ENCODE measurements around the gene KSR2. TPM values are rescaled to one million over a fixed set of nuclear protein-coding genes. Genes with fewer than 3 reads are reported as not detected.
"Not testable (repeated sequence)": the region's sequence is repeated elsewhere in the genome, so short reads cannot be mapped to it uniquely, and the experiment has no call there.

The KSR2 gene
- total RNA-seq, 2 donors from 2014 or later = 1.2 to 1.3 TPM

- no peak for TF ChIP-seq CTCF (IDR thresholded peaks at IDR 0.05)
- DNase-seq = no peak
- Histone ChIP-seq H3K4me3 (no peak overlapping the region), H3K9me3 (no peaks in the 10 kb centered on the region), H3K27me3 (no peaks in the 10 kb centered on the region), H3K9ac (ENCODE audit: low read depth in 2 of 2, low read length in 2 of 2) (no peak overlapping the region), H3K36me3 (no peaks in the 10 kb centered on the region), H3K4me1 (no peaks in the 10 kb centered on the region), H3K27ac (no peak overlapping the region)
- intact Hi-C loops (cut with DNase I) = no loop called here
These were observed 160.8 kb downstream of the KSR2 start for GRCh38 chr12:117807946-117808345.

GRCh38 chr12:117807355-117807754, 161.4 kb downstream of the KSR2 start:
- no peak for TF ChIP-seq CTCF (IDR thresholded peaks at IDR 0.05)
- no peaks in the 10 kb centered on the region for H3K4me1 ChIP-seq
- DNase-seq = no peak
- H3K9me3 ChIP-seq = no peaks in the 10 kb centered on the region
- intact Hi-C loops (cut with DNase I) = no loop called here
- no peak overlapping the region for H3K9ac ChIP-seq (ENCODE audit: low read depth in 2 of 2, low read length in 2 of 2)
- H3K36me3 ChIP-seq = no peaks in the 10 kb centered on the region
- no peaks in the 10 kb centered on the region for H3K27me3 ChIP-seq
- no peak overlapping the region for H3K27ac ChIP-seq
- no peak overlapping the region for H3K4me3 ChIP-seq

GRCh38 chr12:117805865-117806264, 162.9 kb downstream of the KSR2 start:
- no peaks in the 10 kb centered on the region for H3K36me3 ChIP-seq
- H3K4me1 ChIP-seq = no peaks in the 10 kb centered on the region
- no peak for DNase-seq
- no peak overlapping the region for H3K4me3 ChIP-seq
- H3K9ac ChIP-seq (ENCODE audit: low read depth in 2 of 2, low read length in 2 of 2) = no peak overlapping the region
- no peaks in the 10 kb centered on the region for H3K9me3 ChIP-seq
- H3K27ac ChIP-seq = no peak overlapping the region
- no peak for TF ChIP-seq CTCF (IDR thresholded peaks at IDR 0.05)
- intact Hi-C loops (cut with DNase I) = no loop called here
- no peaks in the 10 kb centered on the region for H3K27me3 ChIP-seq

- no peaks in the 10 kb centered on the region for H3K27me3 ChIP-seq
- no peak for TF ChIP-seq CTCF (IDR thresholded peaks at IDR 0.05)
- peak; percentile 52 for DNase-seq
- intact Hi-C loops (cut with DNase I) = no loop called here
- H3K4me1 ChIP-seq = no peaks in the 10 kb centered on the region
- H3K9me3 ChIP-seq = no peaks in the 10 kb centered on the region
- no peaks in the 10 kb centered on the region for H3K36me3 ChIP-seq
- H3K4me3 ChIP-seq = no peak overlapping the region
- no peak overlapping the region for H3K27ac ChIP-seq
- peak overlapping the region in 1 of 2 donors; percentile 38 for H3K9ac ChIP-seq (ENCODE audit: low read depth in 2 of 2, low read length in 2 of 2)
These were observed 165.8 kb downstream of the KSR2 start for GRCh38 chr12:117803001-117803400.

- H3K9me3 ChIP-seq; H3K27ac ChIP-seq; H3K27me3 ChIP-seq; H3K4me1 ChIP-seq; H3K4me3 ChIP-seq; H3K36me3 ChIP-seq; intact Hi-C loops (cut with DNase I); H3K9ac ChIP-seq (ENCODE audit: low read depth in 2 of 2, low read length in 2 of 2); DNase-seq: not testable (repeated sequence)
These were observed 168.1 kb downstream of the KSR2 start for GRCh38 chr12:117800711-117801110.

- intact Hi-C loops (cut with DNase I) = no loop called here
- H3K4me3 ChIP-seq = no peak overlapping the region
These were observed 171.6 kb downstream of the KSR2 start for GRCh38 chr12:117797202-117797601.

More at GRCh38 chr12:117797202-117797601, 171.6 kb downstream of the KSR2 start:
- Histone ChIP-seq H3K27ac (no peak overlapping the region), H3K9ac (ENCODE audit: low read depth in 2 of 2, low read length in 2 of 2) (no peak overlapping the region), H3K36me3 (no peaks in the 10 kb centered on the region), H3K4me1 (no peaks in the 10 kb centered on the region), H3K27me3 (no peaks in the 10 kb centered on the region), H3K9me3 (no peaks in the 10 kb centered on the region)
- DNase-seq = no peak
- TF ChIP-seq CTCF (IDR thresholded peaks at IDR 0.05) = no peak

All from colonic mucosa (tissue), 4 donors.